Measurements from ENCODE around the gene PLXNA4.

GRCh38 chr7:132275416-132276233 lies 300.6 kb downstream of the PLXNA4 start:
- TF ChIP-seq CEBPB (IDR thresholded peaks at IDR 0.05) (no peak), CTCF (IDR thresholded peaks at IDR 0.05) (no peak), CHD4 (IDR thresholded peaks at IDR 0.05; ENCODE audit: borderline replicate concordance) (no peak), GATA3 (IDR thresholded peaks at IDR 0.05; ENCODE audit: borderline replicate concordance) (no peak), ELK1 (IDR thresholded peaks at IDR 0.05; ENCODE audit: low read depth, low read length) (no peak), POLR2A (IDR thresholded peaks at IDR 0.05; ENCODE audit: low read length) (no peak)

All from A549 (cell line).